Cardiac fibroblast (primary cell): ENCODE data around the gene C1QTNF6.

Experiments used
- DNase-seq, 2 donors: peaks; one replicate each; pipeline versions ENCODE4 v3.0.0 to v3.0.0-alpha.2; 2010; ENCODE audit warnings: low read depth in 2 of 2
- H3K4me3 ChIP-seq, 2 donors: replicated peaks in 1 of 2; 1 replicate in 1 of 2; 2 replicates in 1 of 2; pipeline ENCODE4 v1.5.1; 2011; ENCODE audit warnings: low read depth in 2 of 2, low read length in 2 of 2, mild to moderate bottlenecking in 2 of 2, moderate library complexity in 1 of 2
- TF ChIP-seq, protein P1 (sequence below): IDR thresholded peaks from one replicate; pipeline ENCODE4 v1.5.1; 2011; ENCODE audit warnings: low read depth, mild to moderate bottlenecking, low read length, inconsistent platforms

The C1QTNF6 gene

DNA sequence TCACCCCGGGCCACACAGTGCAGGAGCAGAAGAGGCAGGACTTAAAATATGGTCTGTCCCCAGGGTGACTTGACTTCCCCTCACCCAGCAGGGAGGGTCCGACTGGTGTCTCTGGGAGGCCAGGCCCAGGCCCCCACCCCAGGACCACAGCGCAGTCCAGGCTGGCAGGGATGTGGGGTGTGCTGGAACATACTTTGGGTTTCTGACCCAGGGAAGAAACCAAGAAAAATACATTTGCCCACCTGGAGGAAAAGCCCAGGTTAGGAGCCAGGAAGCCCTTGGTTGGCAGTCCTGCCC, 5.2 kb downstream of the C1QTNF6 start:
- TF ChIP-seq, protein P1, sequence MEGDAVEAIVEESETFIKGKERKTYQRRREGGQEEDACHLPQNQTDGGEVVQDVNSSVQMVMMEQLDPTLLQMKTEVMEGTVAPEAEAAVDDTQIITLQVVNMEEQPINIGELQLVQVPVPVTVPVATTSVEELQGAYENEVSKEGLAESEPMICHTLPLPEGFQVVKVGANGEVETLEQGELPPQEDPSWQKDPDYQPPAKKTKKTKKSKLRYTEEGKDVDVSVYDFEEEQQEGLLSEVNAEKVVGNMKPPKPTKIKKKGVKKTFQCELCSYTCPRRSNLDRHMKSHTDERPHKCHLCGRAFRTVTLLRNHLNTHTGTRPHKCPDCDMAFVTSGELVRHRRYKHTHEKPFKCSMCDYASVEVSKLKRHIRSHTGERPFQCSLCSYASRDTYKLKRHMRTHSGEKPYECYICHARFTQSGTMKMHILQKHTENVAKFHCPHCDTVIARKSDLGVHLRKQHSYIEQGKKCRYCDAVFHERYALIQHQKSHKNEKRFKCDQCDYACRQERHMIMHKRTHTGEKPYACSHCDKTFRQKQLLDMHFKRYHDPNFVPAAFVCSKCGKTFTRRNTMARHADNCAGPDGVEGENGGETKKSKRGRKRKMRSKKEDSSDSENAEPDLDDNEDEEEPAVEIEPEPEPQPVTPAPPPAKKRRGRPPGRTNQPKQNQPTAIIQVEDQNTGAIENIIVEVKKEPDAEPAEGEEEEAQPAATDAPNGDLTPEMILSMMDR: no peak
- no peak for DNase-seq
- H3K4me3 ChIP-seq: no peak overlapping the region

DNA sequence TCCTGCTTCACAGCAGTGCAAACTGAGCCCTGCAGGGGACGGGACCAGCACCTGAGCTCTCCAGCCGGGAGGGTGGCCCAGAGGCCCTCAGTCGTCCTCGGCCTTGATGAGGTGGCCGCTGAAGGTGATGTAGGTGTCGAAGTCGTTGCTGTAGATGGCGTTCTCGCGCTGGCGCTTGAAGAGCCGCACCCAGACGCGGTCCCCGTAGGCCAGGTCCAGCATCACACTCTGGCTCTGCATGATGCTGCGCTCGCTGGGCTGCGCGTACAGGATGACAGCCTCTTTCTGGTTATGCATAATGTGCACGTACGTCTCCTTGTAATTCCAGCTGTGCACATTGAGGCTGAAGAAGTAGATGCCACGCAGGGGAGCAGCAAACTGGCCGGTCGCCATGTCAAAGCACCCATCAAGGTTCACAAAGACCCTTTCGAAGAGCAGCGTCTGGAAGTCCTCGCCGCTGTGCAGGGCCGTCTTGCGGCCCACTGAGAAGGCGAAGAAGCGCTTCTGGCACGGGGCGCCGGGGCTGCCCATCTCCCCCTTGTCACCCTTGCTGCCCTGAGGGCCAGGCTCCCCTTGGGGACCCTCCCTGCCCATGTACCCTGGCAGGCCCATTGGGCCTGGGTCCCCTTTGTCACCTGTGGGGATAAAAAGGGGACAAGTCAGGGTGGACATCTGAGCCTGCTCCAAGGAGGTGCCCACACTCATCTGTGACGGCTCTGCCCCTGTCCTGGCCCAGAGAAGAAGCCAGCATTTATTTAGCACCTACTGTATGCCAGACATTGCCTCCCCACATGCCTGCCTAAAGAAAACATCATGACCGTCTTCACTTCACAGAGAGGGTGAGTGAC, 5.7 kb downstream of the C1QTNF6 start:
- no peak for DNase-seq
- H3K4me3 ChIP-seq: no peak overlapping the region
- TF ChIP-seq, protein P1: no peak

DNA sequence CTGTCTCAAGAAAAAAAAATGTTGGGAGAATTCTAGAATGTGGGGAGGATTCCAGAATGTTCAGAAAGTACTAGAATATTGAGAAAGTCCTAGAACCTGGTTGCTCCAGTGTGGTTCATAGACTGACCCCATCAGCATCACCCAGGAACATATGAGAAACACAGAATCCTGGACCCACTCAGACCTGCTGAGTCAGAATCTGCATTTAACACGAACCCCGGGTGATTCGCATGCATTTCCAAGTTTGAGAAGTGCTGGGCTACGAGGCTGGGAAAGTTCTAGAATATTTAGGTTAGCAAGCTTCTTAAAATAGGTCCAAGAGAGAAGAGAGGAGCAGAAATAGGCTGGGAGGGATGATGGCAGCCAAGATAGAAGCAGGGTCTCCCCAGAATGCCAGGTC, 6.4 kb downstream of the C1QTNF6 start:
- TF ChIP-seq, protein P1: no peak
- no peak overlapping the region for H3K4me3 ChIP-seq
- DNase-seq: no peak

DNA sequence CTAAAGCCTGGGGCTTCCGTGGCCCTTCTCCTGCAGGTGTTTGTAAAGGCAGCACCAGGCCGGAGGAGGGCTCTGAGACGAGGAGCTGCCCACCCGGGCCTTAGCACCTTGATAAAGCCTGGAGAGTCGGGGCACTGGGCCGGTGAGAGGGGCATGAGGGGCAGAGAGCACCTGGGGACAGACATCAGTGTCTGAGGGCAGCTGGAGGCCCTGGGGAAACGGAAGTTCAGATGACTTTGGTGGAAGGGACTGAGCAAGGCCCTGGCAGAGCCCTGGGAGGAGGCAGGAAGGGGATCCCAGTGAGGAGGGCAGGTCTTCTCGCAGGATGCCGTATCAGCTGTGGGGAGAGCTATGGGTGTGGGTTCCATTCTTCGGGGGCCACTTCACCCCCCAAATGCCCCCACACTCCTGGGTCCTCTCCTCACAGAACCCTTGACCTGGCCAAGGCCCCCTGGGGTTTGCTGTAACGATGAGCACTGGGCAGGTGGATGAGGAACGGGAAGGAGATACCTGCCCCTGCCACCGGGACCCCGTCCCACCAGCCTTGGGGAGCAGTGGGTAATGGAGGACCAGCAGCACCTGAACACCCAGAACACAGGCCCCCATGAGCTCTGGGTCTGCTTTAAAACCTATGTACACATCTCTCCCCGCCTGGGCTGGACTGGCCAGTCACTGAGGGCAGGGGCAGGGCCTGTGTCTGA, 7.4 kb downstream of the C1QTNF6 start:
- TF ChIP-seq, protein P1: no peak
- DNase-seq: no peak
- no peak overlapping the region for H3K4me3 ChIP-seq

DNA sequence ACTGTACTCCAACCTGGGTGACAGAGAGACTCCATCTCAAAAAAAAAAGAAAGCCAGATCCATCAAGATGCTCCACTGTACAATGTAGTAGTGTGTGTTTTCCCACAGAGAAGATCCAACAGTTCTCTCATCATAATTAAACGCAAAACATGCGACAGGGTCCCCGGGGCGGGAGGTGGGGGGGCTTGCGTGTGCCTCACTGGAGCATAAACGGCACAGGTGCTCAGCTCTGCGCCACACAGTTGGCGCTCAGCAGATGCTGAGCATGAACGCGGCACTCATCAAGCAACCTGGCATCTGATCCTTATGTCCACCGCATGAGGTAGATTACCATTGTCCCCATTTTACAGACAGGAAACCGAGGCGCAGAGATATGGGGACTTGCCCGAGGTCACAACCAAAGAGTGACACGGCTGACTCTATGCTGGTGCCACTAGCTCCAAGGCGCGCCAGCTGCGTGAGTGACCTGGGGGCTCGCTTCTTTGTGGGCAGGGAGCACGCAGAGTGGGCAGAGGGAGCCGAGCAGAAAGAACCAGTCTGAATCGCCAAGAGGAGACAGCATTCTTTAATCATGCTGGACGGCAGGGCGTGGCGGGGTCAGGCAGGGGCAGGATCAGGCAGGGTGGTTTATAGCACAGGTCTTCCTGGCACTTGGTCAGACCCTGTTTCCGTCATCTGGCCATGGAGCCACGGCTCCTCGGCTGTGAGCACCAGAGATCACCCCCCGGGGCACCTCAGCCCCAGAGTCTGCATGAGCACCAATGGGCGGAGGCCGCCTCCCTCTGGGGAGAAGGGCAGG, 8.2 kb downstream of the C1QTNF6 start:
- TF ChIP-seq, protein P1: no peak
- H3K4me3 ChIP-seq: no peak overlapping the region
- no peak for DNase-seq

DNA sequence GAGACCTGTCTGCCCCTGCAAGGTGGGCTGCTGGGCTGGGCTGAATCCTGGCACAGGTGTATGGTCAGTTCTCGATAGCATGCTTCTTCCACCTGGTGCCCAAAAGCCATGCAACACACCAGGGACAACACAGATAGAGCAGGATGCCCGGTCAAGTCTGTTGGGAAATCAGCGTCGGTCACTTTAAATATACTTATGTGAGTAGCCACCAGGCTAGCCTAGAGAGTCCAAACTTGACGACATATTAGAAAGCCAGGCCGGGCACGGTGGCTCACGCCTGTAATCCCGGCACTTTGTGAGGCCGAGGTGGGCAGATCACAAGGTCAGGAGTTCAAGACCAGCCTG, 8.9 kb downstream of the C1QTNF6 start:
- TF ChIP-seq, protein P1: no peak
- H3K4me3 ChIP-seq: no peak overlapping the region
- DNase-seq: no peak
